Activated CD8-positive, alpha-beta memory T cell treated with anti-CD3 and anti-CD28 coated beads, Interleukin-2, amount 50 U/mL, for 48 hours (primary cell): ENCODE results near the gene CDH23.

Source experiments
- DNase-seq: peaks from one replicate; pipeline ENCODE4 v3.0.0-alpha.2; 2020

The CDH23 gene

GRCh38 chr10:71644307-71645180, 247.8 kb downstream of the CDH23 start:
- DNase-seq, result no peak

GRCh38 chr10:71645185-71645584, 248.5 kb downstream of the CDH23 start:
- no peak for DNase-seq

- DNase-seq, result no peak
Measured at GRCh38 chr10:71646037-71646436, 249.3 kb downstream of the CDH23 start.

- DNase-seq, result no peak
Measured at GRCh38 chr10:71646592-71647292, 250.0 kb downstream of the CDH23 start.

- DNase-seq, result no peak
Measured at GRCh38 chr10:71647526-71648253, 251.0 kb downstream of the CDH23 start.

- DNase-seq, result no peak
Measured at GRCh38 chr10:71648254-71648932, 251.7 kb downstream of the CDH23 start.

- no peak for DNase-seq
Measured at GRCh38 chr10:71648933-71649320, 252.2 kb downstream of the CDH23 start.

GRCh38 chr10:71649631-71650030, 252.9 kb downstream of the CDH23 start:
- no peak for DNase-seq

GRCh38 chr10:71650397-71650796, 253.7 kb downstream of the CDH23 start:
- no peak for DNase-seq

- no peak for DNase-seq
Measured at GRCh38 chr10:71651428-71651827, 254.7 kb downstream of the CDH23 start.

- no peak for DNase-seq
Measured at GRCh38 chr10:71651928-71652327, 255.2 kb downstream of the CDH23 start.

GRCh38 chr10:71653044-71653443, 256.3 kb downstream of the CDH23 start:
- no peak for DNase-seq

GRCh38 chr10:71656220-71656619, 259.5 kb downstream of the CDH23 start:
- DNase-seq, result no peak

GRCh38 chr10:71657604-71658466, 261.1 kb downstream of the CDH23 start:
- no peak for DNase-seq

GRCh38 chr10:71658467-71658745, 261.7 kb downstream of the CDH23 start:
- DNase-seq, result no peak

- no peak for DNase-seq
Measured at GRCh38 chr10:71659111-71659634, 262.5 kb downstream of the CDH23 start.

GRCh38 chr10:71659737-71660136, 263.0 kb downstream of the CDH23 start:
- no peak for DNase-seq

GRCh38 chr10:71660313-71660712, 263.6 kb downstream of the CDH23 start:
- no peak for DNase-seq

- DNase-seq, result no peak
Measured at GRCh38 chr10:71661060-71661622, 264.4 kb downstream of the CDH23 start.

GRCh38 chr10:71661779-71662336, 265.1 kb downstream of the CDH23 start:
- DNase-seq, result no peak

GRCh38 chr10:71663311-71663710, 266.6 kb downstream of the CDH23 start:
- no peak for DNase-seq
